Astrocyte (in vitro differentiated cells and primary cell): Measurements from ENCODE around the gene IGFALS. TPM values are rescaled to one million over a fixed set of nuclear protein-coding genes. Genes with fewer than 3 reads are reported as not detected.

ENCODE experiments used
- DNase-seq: peaks from one replicate; pipeline ENCODE4 v3.0.0-alpha.2; 2010; ENCODE audit warnings: low read depth
- FAIRE-seq: peaks from 2 replicates; lab custom pipeline; 2011; peaks lifted over from hg19 to GRCh38; lab: Jason Lieb, UNC
- H2AFZ ChIP-seq: 2 replicates; pipeline ENCODE4 v1.6.0; 2012; ENCODE audit warnings: low read depth, low read length, inconsistent platforms
- H3K27ac ChIP-seq: 2 replicates; pipeline ENCODE4 v1.5.1; 2011; ENCODE audit warnings: low read depth, low read length, inconsistent platforms
- H3K27me3 ChIP-seq: 2 replicates; pipeline ENCODE4 v1.6.0; 2011; ENCODE audit warnings: low read length, inconsistent platforms; ENCODE audit not compliant: insufficient read depth
- H3K36me3 ChIP-seq: 2 replicates; pipeline ENCODE4 v1.5.1; 2011; ENCODE audit warnings: low read length, inconsistent platforms; ENCODE audit not compliant: insufficient read depth
- H3K4me1 ChIP-seq: 2 replicates; pipeline ENCODE4 v1.5.1; 2011; ENCODE audit warnings: low read length, inconsistent platforms; ENCODE audit not compliant: insufficient read depth
- H3K4me2 ChIP-seq: 2 replicates; pipeline ENCODE4 v1.6.0; 2012; ENCODE audit warnings: low read length, inconsistent platforms
- H3K4me3 ChIP-seq: 2 replicates; pipeline ENCODE4 v1.5.1; 2011; ENCODE audit warnings: low read depth, mild to moderate bottlenecking, low read length, inconsistent platforms; ENCODE audit not compliant: insufficient read depth
- H3K79me2 ChIP-seq: 2 replicates; pipeline ENCODE4 v1.6.0; 2012; ENCODE audit warnings: mild to moderate bottlenecking, low read length, inconsistent platforms; ENCODE audit not compliant: insufficient read depth
- H3K9ac ChIP-seq: 2 replicates; pipeline ENCODE4 v1.6.0; 2012; ENCODE audit warnings: mild to moderate bottlenecking, low read length, inconsistent platforms
- H3K9me3 ChIP-seq: 2 replicates; pipeline ENCODE4 v1.5.1; 2012; ENCODE audit warnings: low read depth, mild to moderate bottlenecking, low read length, inconsistent platforms; ENCODE audit not compliant: insufficient read depth
- H4K20me1 ChIP-seq: 2 replicates; pipeline ENCODE4 v1.6.0; 2012; ENCODE audit warnings: low read length, inconsistent platforms; ENCODE audit not compliant: insufficient read depth
- H3K27ac Mint-ChIP-seq: one replicate; pipeline ENCODE4 v1.8.0; 2021; ENCODE audit warnings: mild to moderate bottlenecking, mixed read lengths; ENCODE audit not compliant: unreplicated experiment
- H3K27me3 Mint-ChIP-seq: one replicate; pipeline ENCODE4 v1.8.0; 2021; ENCODE audit warnings: low read depth, mixed read lengths; ENCODE audit not compliant: unreplicated experiment
- H3K36me3 Mint-ChIP-seq: one replicate; pipeline ENCODE4 v1.8.0; 2021; ENCODE audit warnings: low read depth, mixed read lengths; ENCODE audit not compliant: unreplicated experiment
- H3K4me1 Mint-ChIP-seq: one replicate; pipeline ENCODE4 v1.8.0; 2021; ENCODE audit warnings: low read depth, mixed read lengths; ENCODE audit not compliant: unreplicated experiment
- H3K4me3 Mint-ChIP-seq: one replicate; pipeline ENCODE4 v1.8.0; 2021; ENCODE audit warnings: mild to moderate bottlenecking, moderate library complexity, mixed read lengths; ENCODE audit not compliant: unreplicated experiment
- H3K9me3 Mint-ChIP-seq: one replicate; pipeline ENCODE4 v1.8.0; 2021; ENCODE audit warnings: mild to moderate bottlenecking, mixed read lengths; ENCODE audit not compliant: unreplicated experiment
- CTCF ChIP-seq: IDR thresholded peaks from 2 replicates; pipeline ENCODE4 v1.5.1; 2011; ENCODE audit warnings: low read depth, mild to moderate bottlenecking, inconsistent platforms, low read length, moderate library complexity; ENCODE audit not compliant: insufficient read depth
- EZH2 ChIP-seq: IDR thresholded peaks from 2 replicates; pipeline ENCODE4 v1.6.1; 2012; ENCODE audit warnings: mild to moderate bottlenecking, low read length, inconsistent platforms; ENCODE audit not compliant: insufficient read depth
- total RNA-seq: library from RNA; stranded (reverse); gene quantifications from 2 replicates; pipeline ENCODE4 v1.2.1, GENCODE V29; 2021

Gene IGFALS
- total RNA-seq, 1 donor from 2014 or later = not detected

GRCh38 chr16:1809281-1809801 is 15.8 kb upstream of the IGFALS start:
- Histone ChIP-seq H3K9me3 (no peaks in the 10 kb centered on the region), H3K4me1 (peaks cover 3% of the 10 kb centered on the region), H4K20me1 (peaks cover 3% of the 10 kb centered on the region), H3K4me3 (no peak overlapping the region), H3K27me3 (no peaks in the 10 kb centered on the region), H3K4me2 (no peak overlapping the region), H3K9ac (no peak overlapping the region), H2AFZ (no peak overlapping the region), H3K27ac (no peak overlapping the region), H3K79me2 (no peaks in the 10 kb centered on the region), H3K36me3 (no peaks in the 10 kb centered on the region)
- TF ChIP-seq CTCF (no peak), EZH2 (no peak)
- no peak overlapping the region for H3K27ac Mint-ChIP-seq
- FAIRE-seq (no peak), DNase-seq (no peak)
- H3K27me3 Mint-ChIP-seq = no peaks in the 10 kb centered on the region
- H3K36me3 Mint-ChIP-seq = peaks cover 25% of the 10 kb centered on the region
- no peaks in the 10 kb centered on the region for H3K4me1 Mint-ChIP-seq
- no peak overlapping the region for H3K4me3 Mint-ChIP-seq
- H3K9me3 Mint-ChIP-seq = peaks cover 6% of the 10 kb centered on the region

DNA sequence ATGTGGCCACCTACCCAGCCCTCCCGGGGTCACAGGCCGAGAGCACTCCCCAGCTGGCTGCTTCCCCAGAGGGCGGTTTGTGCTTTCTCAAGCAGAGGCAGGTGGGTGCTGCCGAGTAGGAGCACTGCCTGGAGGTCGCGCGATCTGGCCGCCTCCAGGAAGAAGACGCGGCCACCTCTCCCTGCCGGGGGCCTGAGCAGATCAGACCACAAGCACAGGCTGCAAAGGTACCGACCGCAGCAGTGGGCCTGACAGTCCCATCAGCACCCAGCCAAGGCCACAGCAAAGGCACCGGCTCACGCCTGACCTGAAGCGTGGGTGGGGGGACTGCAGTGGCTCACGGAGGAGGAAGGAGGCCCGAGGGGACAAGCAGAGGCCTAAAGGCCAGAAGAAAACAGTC is 15.2 kb upstream of the IGFALS start:
- Histone ChIP-seq H3K36me3 (no peaks in the 10 kb centered on the region), H3K9ac (no peak overlapping the region), H3K4me2 (no peak overlapping the region), H3K4me1 (peaks cover 3% of the 10 kb centered on the region), H3K27ac (no peak overlapping the region), H2AFZ (no peak overlapping the region), H3K4me3 (no peak overlapping the region), H3K79me2 (no peaks in the 10 kb centered on the region), H3K27me3 (no peaks in the 10 kb centered on the region), H3K9me3 (no peaks in the 10 kb centered on the region), H4K20me1 (peaks cover 3% of the 10 kb centered on the region)
- peaks cover 30% of the 10 kb centered on the region for H3K36me3 Mint-ChIP-seq
- no peak for TF ChIP-seq CTCF
- no peak for TF ChIP-seq EZH2
- no peak overlapping the region for H3K4me3 Mint-ChIP-seq
- FAIRE-seq (no peak), DNase-seq (no peak)
- no peaks in the 10 kb centered on the region for H3K4me1 Mint-ChIP-seq
- H3K27me3 Mint-ChIP-seq = no peaks in the 10 kb centered on the region
- peaks cover 8% of the 10 kb centered on the region for H3K9me3 Mint-ChIP-seq
- no peak overlapping the region for H3K27ac Mint-ChIP-seq

DNA sequence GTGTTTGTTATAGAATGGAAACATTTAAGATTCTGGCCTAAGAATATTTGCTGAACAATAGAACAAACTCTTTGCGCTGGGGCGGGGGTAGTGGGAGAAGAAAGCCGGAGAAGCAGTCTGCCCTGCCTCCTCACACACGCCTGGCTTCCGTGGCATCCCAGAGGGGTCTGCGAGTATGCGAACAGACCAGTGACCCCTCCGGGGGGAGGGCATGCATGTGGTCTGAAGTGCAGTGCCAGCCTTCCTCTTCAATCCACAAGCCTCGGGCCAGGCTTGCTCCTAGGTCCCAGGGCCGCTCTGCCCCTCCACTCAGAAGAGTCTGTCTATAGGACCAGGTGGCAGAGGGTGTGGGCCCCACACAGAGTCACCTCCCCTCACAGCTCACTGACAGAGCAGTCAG is 14.1 kb upstream of the IGFALS start:
- no peak for TF ChIP-seq EZH2
- TF ChIP-seq CTCF = no peak
- Histone ChIP-seq H2AFZ (no peak overlapping the region), H3K79me2 (no peaks in the 10 kb centered on the region), H3K4me3 (no peak overlapping the region), H4K20me1 (no peaks in the 10 kb centered on the region), H3K4me1 (peaks cover 3% of the 10 kb centered on the region), H3K27me3 (no peaks in the 10 kb centered on the region), H3K36me3 (no peaks in the 10 kb centered on the region), H3K4me2 (no peak overlapping the region), H3K27ac (no peak overlapping the region), H3K9ac (no peak overlapping the region), H3K9me3 (no peaks in the 10 kb centered on the region)
- no peaks in the 10 kb centered on the region for H3K27me3 Mint-ChIP-seq
- DNase-seq = no peak
- no peaks in the 10 kb centered on the region for H3K4me1 Mint-ChIP-seq
- H3K36me3 Mint-ChIP-seq = peaks cover 27% of the 10 kb centered on the region
- no peak overlapping the region for H3K4me3 Mint-ChIP-seq
- no peak for FAIRE-seq
- peaks cover 9% of the 10 kb centered on the region for H3K9me3 Mint-ChIP-seq
- H3K27ac Mint-ChIP-seq = no peak overlapping the region
